Adrenal gland (tissue), 5 donors: ENCODE data around the gene HCAR2.
"Not testable (repeated sequence)": the region's sequence is repeated elsewhere in the genome, so short reads cannot be mapped to it uniquely, and the experiment has no call there.

ENCODE experiments used
- POLR2A ChIP-seq, 2 donors: fragments of 450-650 bp; IDR thresholded peaks; one replicate each; pipeline ENCODE4 v1.6.1; 2017; ENCODE audit warnings: antibody characterized with exemption in 2 of 2, mild to moderate bottlenecking in 2 of 2, moderate library complexity in 1 of 2
- TF ChIP-seq, protein P1 (sequence below), 6 experiments: fragments of 450-650 bp in 4 of 6; fragments of 200-600 bp in 2 of 6; sonication (generic) in 1 of 6; IDR thresholded peaks; 1 replicate in 5 of 6; 2 replicates in 1 of 6; pipeline versions ENCODE4 v1.5.1 to v1.8.0; 2016 to 2021; ENCODE audit warnings: antibody characterized with exemption in 6 of 6, mild to moderate bottlenecking in 2 of 6, moderate library complexity in 1 of 6
- donor health status: DM: no; HTN: no; CAD: no.

DNA sequence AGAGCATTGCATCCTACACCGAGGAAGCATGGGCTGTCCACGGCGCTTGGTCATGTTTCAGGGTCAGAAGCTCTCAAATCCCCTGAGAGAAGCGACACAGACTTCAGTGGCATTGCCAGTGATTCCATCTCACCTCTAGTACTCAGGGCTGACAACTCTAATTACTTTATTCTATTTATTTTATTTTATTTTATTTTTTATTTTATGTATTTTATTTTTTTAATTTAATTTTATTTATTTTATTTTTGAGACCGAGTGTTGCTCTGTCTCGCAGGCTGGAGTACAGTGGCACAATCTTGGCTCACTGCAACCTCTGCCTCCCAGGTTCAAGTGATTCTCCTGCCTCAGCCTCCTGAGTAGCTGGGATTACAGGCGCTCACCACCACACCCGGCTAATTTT, 49.9 kb downstream of the HCAR2 start:
- TF ChIP-seq, protein P1, sequence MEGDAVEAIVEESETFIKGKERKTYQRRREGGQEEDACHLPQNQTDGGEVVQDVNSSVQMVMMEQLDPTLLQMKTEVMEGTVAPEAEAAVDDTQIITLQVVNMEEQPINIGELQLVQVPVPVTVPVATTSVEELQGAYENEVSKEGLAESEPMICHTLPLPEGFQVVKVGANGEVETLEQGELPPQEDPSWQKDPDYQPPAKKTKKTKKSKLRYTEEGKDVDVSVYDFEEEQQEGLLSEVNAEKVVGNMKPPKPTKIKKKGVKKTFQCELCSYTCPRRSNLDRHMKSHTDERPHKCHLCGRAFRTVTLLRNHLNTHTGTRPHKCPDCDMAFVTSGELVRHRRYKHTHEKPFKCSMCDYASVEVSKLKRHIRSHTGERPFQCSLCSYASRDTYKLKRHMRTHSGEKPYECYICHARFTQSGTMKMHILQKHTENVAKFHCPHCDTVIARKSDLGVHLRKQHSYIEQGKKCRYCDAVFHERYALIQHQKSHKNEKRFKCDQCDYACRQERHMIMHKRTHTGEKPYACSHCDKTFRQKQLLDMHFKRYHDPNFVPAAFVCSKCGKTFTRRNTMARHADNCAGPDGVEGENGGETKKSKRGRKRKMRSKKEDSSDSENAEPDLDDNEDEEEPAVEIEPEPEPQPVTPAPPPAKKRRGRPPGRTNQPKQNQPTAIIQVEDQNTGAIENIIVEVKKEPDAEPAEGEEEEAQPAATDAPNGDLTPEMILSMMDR (IDR thresholded peaks at IDR 0.05), result not testable (repeated sequence)
- TF ChIP-seq POLR2A (IDR thresholded peaks at IDR 0.05), result not testable (repeated sequence)
